ENCODE data around the gene HOXA13. TPM values are rescaled to one million over a fixed set of nuclear protein-coding genes. Genes with fewer than 3 reads are reported as not detected.

The HOXA13 gene
- total RNA-seq, 2 donors from 2014 or later: not detected

DNA sequence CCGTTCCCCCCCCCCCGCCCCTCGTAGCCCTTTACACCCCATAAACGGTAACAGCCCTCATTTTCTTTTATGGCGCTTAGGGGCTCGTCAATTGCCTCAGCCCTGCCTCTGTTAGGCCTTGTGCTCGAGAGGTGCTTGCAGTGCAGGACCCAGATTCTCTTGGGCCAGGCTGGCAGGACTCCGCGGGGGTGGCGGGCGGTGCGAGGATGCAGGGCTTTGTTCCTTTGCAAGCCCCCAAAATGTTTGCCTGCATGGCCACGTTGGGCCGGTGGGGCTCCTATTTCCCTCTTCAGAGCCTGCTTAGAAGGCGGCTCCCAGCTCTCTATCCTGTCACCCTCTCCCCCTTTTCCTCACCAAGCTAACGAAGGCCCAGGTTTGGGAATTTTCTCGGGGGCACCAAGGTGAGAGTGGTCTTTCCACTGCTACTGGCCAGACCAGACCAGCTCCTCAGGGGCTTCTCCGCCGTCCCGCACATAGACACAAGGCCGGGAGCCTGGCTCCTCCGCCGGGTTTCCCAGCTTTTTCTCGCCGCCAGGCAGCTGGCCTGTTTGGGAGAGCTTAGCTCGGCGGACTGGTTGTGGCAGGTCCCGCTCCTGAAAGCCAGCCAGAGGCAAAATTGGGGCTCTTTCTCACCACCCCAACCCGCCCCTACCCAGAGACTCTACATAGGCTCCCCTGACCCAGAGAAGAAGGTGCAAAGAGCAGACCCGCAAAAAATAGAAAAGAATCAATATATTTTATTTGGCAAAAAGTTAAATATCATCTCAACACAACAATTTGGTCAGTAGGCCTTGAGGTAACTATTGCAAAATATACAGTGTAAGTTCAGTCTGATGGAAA is 38.0 kb downstream of the HOXA13 start:
- H3K4me3 ChIP-seq: no peak overlapping the region
- H3K36me3 ChIP-seq: no peaks in the 10 kb centered on the region
- DNase-seq (ENCODE audit: low spot score): no peak
- TF ChIP-seq, protein P1, sequence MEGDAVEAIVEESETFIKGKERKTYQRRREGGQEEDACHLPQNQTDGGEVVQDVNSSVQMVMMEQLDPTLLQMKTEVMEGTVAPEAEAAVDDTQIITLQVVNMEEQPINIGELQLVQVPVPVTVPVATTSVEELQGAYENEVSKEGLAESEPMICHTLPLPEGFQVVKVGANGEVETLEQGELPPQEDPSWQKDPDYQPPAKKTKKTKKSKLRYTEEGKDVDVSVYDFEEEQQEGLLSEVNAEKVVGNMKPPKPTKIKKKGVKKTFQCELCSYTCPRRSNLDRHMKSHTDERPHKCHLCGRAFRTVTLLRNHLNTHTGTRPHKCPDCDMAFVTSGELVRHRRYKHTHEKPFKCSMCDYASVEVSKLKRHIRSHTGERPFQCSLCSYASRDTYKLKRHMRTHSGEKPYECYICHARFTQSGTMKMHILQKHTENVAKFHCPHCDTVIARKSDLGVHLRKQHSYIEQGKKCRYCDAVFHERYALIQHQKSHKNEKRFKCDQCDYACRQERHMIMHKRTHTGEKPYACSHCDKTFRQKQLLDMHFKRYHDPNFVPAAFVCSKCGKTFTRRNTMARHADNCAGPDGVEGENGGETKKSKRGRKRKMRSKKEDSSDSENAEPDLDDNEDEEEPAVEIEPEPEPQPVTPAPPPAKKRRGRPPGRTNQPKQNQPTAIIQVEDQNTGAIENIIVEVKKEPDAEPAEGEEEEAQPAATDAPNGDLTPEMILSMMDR (IDR thresholded peaks at IDR 0.05): no peak
- no peak overlapping the region for H3K27ac ChIP-seq
- H3K27me3 ChIP-seq: peaks cover 57 to 82% of the 10 kb centered on the region in 2 donors
- no peaks in the 10 kb centered on the region for H3K9me3 ChIP-seq
- H3K4me1 ChIP-seq: peaks cover 0 to 51% of the 10 kb centered on the region in 2 donors

DNA sequence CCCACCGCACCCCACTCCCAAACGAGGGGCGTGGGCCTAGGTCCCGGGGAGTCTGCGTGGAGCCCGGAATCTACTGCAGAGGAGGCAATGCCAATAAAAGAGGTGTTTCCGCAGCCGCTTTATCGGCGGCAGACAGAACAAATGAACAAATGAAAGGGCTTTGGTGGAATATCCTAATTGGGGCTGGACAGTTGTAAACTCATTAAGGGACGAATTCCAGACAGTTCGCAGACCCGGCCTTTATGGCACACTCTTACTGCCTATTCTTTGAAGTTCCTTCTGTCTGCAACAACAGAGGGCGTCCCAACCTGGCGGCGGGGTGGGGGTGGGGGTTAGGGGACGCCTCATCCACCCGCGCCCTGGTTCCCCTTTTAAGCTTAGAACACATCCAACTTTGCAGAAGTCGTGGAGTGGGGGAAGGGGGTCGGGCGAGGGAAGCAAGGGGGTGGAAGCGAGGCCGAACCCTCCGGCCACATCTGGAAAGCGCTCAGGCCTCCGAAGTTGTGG is 38.6 kb downstream of the HOXA13 start:
- Histone ChIP-seq H3K27ac (no peak overlapping the region), H3K4me1 (peaks cover 0 to 50% of the 10 kb centered on the region in 2 donors), H3K4me3 (peak overlapping the region; percentile 38 to 60), H3K27me3 (peaks cover 56 to 82% of the 10 kb centered on the region in 2 donors), H3K36me3 (no peaks in the 10 kb centered on the region), H3K9me3 (no peaks in the 10 kb centered on the region)
- no peak for DNase-seq (ENCODE audit: low spot score)
- TF ChIP-seq, protein P1 (IDR thresholded peaks at IDR 0.05): peak; percentile 2 to 24

DNA sequence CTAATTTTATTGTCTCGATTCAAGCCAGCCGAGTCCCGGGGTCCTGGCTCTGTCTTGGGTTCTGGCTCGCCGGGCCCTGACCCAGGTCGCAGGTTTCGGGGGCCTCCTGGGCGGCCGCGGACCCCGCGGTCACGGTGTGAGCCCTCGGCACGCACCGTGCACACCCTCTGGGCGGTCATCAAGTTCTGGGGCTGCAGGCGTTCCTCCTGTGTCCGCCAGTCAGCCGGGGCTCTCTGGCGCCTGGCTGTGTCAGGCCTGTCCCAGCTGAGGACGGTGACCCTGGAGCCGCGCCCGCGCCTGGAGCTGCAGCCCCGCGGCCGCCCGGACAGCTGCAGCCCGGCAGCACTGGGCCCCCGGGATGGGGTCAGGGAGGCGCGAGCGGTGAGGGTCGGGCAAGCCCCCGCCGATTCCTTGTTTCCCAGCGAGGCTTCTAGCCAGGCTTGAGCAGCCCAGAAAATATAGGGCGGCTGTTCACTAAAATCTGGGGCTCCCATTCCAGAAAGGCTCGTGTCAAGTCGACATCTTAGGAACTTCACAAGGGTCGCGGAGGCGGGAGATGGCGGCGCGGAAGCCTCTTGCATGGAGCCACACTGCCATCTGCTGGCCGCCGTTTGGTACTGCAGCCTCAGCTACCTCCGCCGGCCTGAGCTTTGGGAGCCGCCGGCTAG is 39.2 kb downstream of the HOXA13 start:
- H3K9me3 ChIP-seq: no peaks in the 10 kb centered on the region
- TF ChIP-seq, protein P1 (IDR thresholded peaks at IDR 0.05): peak; percentile 100
- peaks cover 56 to 82% of the 10 kb centered on the region in 2 donors for H3K27me3 ChIP-seq
- peak overlapping the region; percentile 38 to 60 for H3K4me3 ChIP-seq
- DNase-seq (ENCODE audit: low spot score): peak; percentile 89
- H3K27ac ChIP-seq: no peak overlapping the region
- no peaks in the 10 kb centered on the region for H3K36me3 ChIP-seq
- peaks cover 0 to 52% of the 10 kb centered on the region in 2 donors for H3K4me1 ChIP-seq

DNA sequence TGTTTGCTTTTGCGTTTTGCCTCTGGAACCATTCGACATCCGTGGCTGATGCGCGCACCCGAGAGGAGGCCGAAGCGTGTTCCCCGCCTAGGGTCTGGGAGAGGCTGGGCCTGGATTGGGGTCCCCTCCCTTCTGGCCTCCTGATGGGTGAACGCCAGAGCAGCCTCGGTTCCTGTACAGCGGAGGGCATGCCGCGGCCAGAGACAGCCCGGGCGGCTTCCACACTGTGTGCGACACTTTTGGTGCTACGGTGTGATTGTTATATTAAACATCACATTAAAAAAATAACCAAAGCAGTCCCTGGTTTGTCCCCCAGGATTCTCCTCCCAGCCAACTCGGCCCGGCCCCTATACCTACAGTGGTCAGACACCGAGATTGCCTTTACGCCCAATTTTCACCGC is 39.7 kb downstream of the HOXA13 start:
- no peaks in the 10 kb centered on the region for H3K9me3 ChIP-seq
- H3K36me3 ChIP-seq: no peaks in the 10 kb centered on the region
- DNase-seq (ENCODE audit: low spot score): no peak
- TF ChIP-seq, protein P1 (IDR thresholded peaks at IDR 0.05): no peak
- peaks cover 56 to 82% of the 10 kb centered on the region in 2 donors for H3K27me3 ChIP-seq
- H3K27ac ChIP-seq: no peak overlapping the region
- peak overlapping the region; percentile 38 to 60 for H3K4me3 ChIP-seq
- peaks cover 0 to 53% of the 10 kb centered on the region in 2 donors for H3K4me1 ChIP-seq

DNA sequence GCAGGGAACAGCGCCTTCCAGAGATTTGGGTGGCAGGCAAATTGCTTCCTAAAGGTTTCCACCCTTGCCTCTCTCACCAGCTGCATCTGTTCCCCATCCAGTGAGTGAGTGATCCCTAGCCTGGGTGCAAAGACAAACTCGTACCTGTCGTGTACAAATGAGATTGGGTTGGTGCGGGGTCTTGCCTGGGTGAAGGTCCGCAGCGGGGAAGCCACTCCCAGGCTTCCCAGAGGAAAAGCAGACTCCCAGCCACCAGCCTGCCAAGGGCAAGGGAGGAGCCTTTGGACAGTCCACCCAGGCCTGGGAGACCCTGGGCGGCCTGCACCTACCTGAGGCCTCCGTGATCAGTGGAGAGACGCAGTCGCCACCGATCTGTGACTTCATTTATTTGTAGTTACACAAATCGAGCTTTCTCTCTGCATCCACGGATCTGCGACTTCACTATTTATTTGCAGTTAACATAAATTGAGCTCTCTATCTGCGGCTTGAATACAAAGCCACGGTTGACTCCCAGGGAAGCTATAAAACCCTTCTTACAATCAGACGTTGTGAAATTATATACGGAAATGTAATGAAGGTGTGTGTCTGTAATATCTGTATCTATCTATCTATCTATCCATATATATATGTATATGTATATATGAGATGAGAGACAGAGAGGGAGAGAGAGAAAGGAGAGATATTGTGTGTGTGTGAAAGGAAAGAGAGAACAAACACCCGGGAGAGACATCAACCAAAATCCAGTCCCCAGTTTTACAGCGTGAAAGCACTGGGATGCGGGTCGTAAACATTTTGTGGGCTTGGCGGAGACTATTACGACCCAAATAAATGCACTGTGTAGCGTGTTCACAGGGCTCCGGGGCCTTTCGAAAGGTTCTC is 40.4 kb downstream of the HOXA13 start:
- no peaks in the 10 kb centered on the region for H3K9me3 ChIP-seq
- H3K4me1 ChIP-seq: peaks cover 0 to 53% of the 10 kb centered on the region in 2 donors
- peaks cover 53 to 82% of the 10 kb centered on the region in 2 donors for H3K27me3 ChIP-seq
- TF ChIP-seq, protein P1 (IDR thresholded peaks at IDR 0.05): no peak
- H3K36me3 ChIP-seq: no peaks in the 10 kb centered on the region
- no peak overlapping the region for H3K27ac ChIP-seq
- no peak overlapping the region for H3K4me3 ChIP-seq
- no peak for DNase-seq (ENCODE audit: low spot score)

All from right atrium auricular region (tissue), 2 donors.